GM18511 (cell line): ENCODE results near the gene PER1.
"Not testable (repeated sequence)": the region's sequence is repeated elsewhere in the genome, so short reads cannot be mapped to it uniquely, and the experiment has no call there.

ENCODE experiments used
- ATAC-seq: cut with Tn5 transposase; IDR thresholded peaks from one replicate; pipeline ENCODE4 v1.9.1; 2021; ENCODE audit warnings: mild to moderate bottlenecking, moderate library complexity; ENCODE audit not compliant: unreplicated experiment

The PER1 gene

GRCh38 chr17:8122924-8123694 is 29.1 kb downstream of the PER1 start:
- no peak for ATAC-seq

GRCh38 chr17:8122422-8122923 is 29.7 kb downstream of the PER1 start:
- no peak for ATAC-seq

GRCh38 chr17:8121681-8122421 is 30.4 kb downstream of the PER1 start:
- ATAC-seq, result no peak

GRCh38 chr17:8121407-8121680 is 30.9 kb downstream of the PER1 start:
- no peak for ATAC-seq

GRCh38 chr17:8120520-8121406 is 31.4 kb downstream of the PER1 start:
- no peak for ATAC-seq

GRCh38 chr17:8119581-8120519 is 32.4 kb downstream of the PER1 start:
- peak; percentile 35 for ATAC-seq

- ATAC-seq, result peak; percentile 49
Observed at GRCh38 chr17:8118769-8119580, 33.2 kb downstream of the PER1 start.

- ATAC-seq, result no peak
Observed at GRCh38 chr17:8117980-8118768, 34.0 kb downstream of the PER1 start, which contains the start of gene ALOXE3. ALOXE3 (minus strand) TSS chr17:8118514; CDS start chr17:8117990, 524 bp downstream.

- no peak for ATAC-seq
Observed at GRCh38 chr17:8117367-8117979, 34.7 kb downstream of the PER1 start.

GRCh38 chr17:8116776-8117175 is 35.4 kb downstream of the PER1 start:
- ATAC-seq, result no peak

GRCh38 chr17:8110907-8111306 is 41.3 kb downstream of the PER1 start:
- ATAC-seq, result no peak

- ATAC-seq, result no peak
Observed at GRCh38 chr17:8110456-8110804, 41.8 kb downstream of the PER1 start.

- ATAC-seq, result no peak
Observed at GRCh38 chr17:8109661-8110455, 42.3 kb downstream of the PER1 start.

GRCh38 chr17:8108972-8109660 is 43.1 kb downstream of the PER1 start:
- no peak for ATAC-seq

GRCh38 chr17:8106980-8107379 is 45.2 kb downstream of the PER1 start:
- not testable (repeated sequence) for ATAC-seq

- ATAC-seq, result no peak
Observed at GRCh38 chr17:8105957-8106398, 46.2 kb downstream of the PER1 start.

- ATAC-seq, result no peak
Observed at GRCh38 chr17:8104911-8105310, 47.3 kb downstream of the PER1 start.
